Measurements from ENCODE around the gene GRIK3. TPM values are rescaled to one million over a fixed set of nuclear protein-coding genes. Genes with fewer than 3 reads are reported as not detected.
"Not testable (repeated sequence)": the region's sequence is repeated elsewhere in the genome, so short reads cannot be mapped to it uniquely, and the experiment has no call there.

Gene GRIK3
- total and polyA plus RNA-seq, 2 donors (not counting 1 experiment from before 2014, with no cell fraction given) = not detected

DNA sequence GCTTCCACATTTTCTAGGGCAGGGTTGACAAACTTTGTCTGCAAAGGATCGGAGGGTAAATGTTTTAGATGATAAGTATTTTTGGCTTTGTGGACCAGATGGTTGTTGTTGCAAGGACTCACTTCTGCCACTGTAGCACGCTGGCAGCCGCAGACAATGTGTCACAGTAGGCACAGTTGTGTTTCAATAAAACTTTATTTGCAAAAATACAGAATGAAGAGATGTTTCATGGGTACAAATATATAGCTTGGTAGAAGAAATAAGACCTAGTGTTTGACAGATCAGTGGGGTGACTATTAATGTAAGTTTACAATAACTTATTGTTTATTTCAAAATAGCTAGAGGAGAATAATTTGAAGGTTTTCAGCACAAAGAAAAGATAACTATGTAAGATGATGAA lies 127.8 kb downstream of the GRIK3 start:
- no peak overlapping the region for H3K4me2 ChIP-seq (ENCODE audit: extremely low read depth, insufficient read depth, low read length)
- no peaks in the 10 kb centered on the region for H3K4me1 ChIP-seq (ENCODE audit: control insufficient read depth, extremely low read depth, insufficient read depth, low read length)
- no peak overlapping the region for H3K4me3 ChIP-seq (replicated peaks in 1 of 4; ENCODE audit: control extremely low read depth in 1 of 4, insufficient read depth in 1 of 4, low read depth in 3 of 4, low read length in 4 of 4)
- no peaks in the 10 kb centered on the region for H3K27me3 ChIP-seq (ENCODE audit: control insufficient read depth, insufficient read depth, low read length)
- no peak overlapping the region for H3K27ac ChIP-seq (ENCODE audit: insufficient read depth, low read length)
- DNase-seq (ENCODE audit: low read depth in 2 of 2) = no peak
- H3K79me2 ChIP-seq (ENCODE audit: control insufficient read depth, insufficient read depth, low read length) = no peaks in the 10 kb centered on the region
- no peak for TF ChIP-seq EZH2 (IDR thresholded peaks at IDR 0.05; ENCODE audit: low read length, missing control alignments)
- TF ChIP-seq, protein P1, sequence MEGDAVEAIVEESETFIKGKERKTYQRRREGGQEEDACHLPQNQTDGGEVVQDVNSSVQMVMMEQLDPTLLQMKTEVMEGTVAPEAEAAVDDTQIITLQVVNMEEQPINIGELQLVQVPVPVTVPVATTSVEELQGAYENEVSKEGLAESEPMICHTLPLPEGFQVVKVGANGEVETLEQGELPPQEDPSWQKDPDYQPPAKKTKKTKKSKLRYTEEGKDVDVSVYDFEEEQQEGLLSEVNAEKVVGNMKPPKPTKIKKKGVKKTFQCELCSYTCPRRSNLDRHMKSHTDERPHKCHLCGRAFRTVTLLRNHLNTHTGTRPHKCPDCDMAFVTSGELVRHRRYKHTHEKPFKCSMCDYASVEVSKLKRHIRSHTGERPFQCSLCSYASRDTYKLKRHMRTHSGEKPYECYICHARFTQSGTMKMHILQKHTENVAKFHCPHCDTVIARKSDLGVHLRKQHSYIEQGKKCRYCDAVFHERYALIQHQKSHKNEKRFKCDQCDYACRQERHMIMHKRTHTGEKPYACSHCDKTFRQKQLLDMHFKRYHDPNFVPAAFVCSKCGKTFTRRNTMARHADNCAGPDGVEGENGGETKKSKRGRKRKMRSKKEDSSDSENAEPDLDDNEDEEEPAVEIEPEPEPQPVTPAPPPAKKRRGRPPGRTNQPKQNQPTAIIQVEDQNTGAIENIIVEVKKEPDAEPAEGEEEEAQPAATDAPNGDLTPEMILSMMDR (conservative IDR thresholded peaks at IDR 0.05 in 1 of 2, IDR thresholded peaks at IDR 0.05 in 1 of 2; ENCODE audit: low read depth in 1 of 2, low read length in 2 of 2) = no peak
- no peaks in the 10 kb centered on the region for H4K20me1 ChIP-seq (ENCODE audit: control insufficient read depth, extremely low read depth, insufficient read depth, low read length)
- no peaks in the 10 kb centered on the region for H3K9me3 ChIP-seq (ENCODE audit: control insufficient read depth, insufficient read depth, low read depth, low read length)
- H3K9ac ChIP-seq (ENCODE audit: insufficient read depth, low read length) = no peak overlapping the region
- H2AFZ ChIP-seq (ENCODE audit: low read length) = no peak overlapping the region
- H3K36me3 ChIP-seq (ENCODE audit: control insufficient read depth, insufficient read depth, low read length) = no peaks in the 10 kb centered on the region

GRCh38 chr1:36905941-36906340 lies 128.4 kb downstream of the GRIK3 start:
- Histone ChIP-seq H3K4me1 (ENCODE audit: control insufficient read depth, extremely low read depth, insufficient read depth, low read length) (no peaks in the 10 kb centered on the region), H2AFZ (ENCODE audit: low read length) (no peak overlapping the region), H3K4me2 (ENCODE audit: extremely low read depth, insufficient read depth, low read length) (no peak overlapping the region), H3K4me3 (replicated peaks in 1 of 4; ENCODE audit: control extremely low read depth in 1 of 4, insufficient read depth in 1 of 4, low read depth in 3 of 4, low read length in 4 of 4) (no peak overlapping the region), H3K27me3 (ENCODE audit: control insufficient read depth, insufficient read depth, low read length) (no peaks in the 10 kb centered on the region), H3K36me3 (ENCODE audit: control insufficient read depth, insufficient read depth, low read length) (no peaks in the 10 kb centered on the region), H4K20me1 (ENCODE audit: control insufficient read depth, extremely low read depth, insufficient read depth, low read length) (no peaks in the 10 kb centered on the region), H3K27ac (ENCODE audit: insufficient read depth, low read length) (no peak overlapping the region), H3K79me2 (ENCODE audit: control insufficient read depth, insufficient read depth, low read length) (no peaks in the 10 kb centered on the region), H3K9me3 (ENCODE audit: control insufficient read depth, insufficient read depth, low read depth, low read length) (no peaks in the 10 kb centered on the region), H3K9ac (ENCODE audit: insufficient read depth, low read length) (no peak overlapping the region)
- no peak for DNase-seq (ENCODE audit: low read depth in 2 of 2)
- no peak for TF ChIP-seq EZH2 (IDR thresholded peaks at IDR 0.05; ENCODE audit: low read length, missing control alignments)
- TF ChIP-seq, protein P1 (conservative IDR thresholded peaks at IDR 0.05 in 1 of 2, IDR thresholded peaks at IDR 0.05 in 1 of 2; ENCODE audit: low read depth in 1 of 2, low read length in 2 of 2) = no peak

DNA sequence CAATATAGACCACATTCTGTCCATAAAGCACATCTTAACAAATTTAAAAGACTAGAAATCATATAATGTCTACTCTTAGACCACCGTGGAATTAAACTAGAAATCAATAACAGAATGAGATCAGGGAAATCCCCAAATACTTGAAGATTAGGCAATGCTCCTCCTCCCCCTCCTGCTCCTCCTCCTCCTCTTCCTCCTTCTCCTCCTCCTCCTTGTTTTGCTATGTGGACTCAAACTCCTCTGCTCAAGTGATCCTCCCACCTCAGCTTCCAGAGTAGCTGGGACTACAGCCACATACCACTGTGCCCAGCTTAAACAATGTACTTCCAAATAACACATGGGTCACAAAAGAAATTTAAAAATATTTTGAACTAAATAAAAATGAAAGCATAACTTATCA lies 134.2 kb downstream of the GRIK3 start:
- TF ChIP-seq EZH2 (IDR thresholded peaks at IDR 0.05; ENCODE audit: low read length, missing control alignments) = no peak
- TF ChIP-seq, protein P1 (conservative IDR thresholded peaks at IDR 0.05 in 1 of 2, IDR thresholded peaks at IDR 0.05 in 1 of 2; ENCODE audit: low read depth in 1 of 2, low read length in 2 of 2) = no peak

DNA sequence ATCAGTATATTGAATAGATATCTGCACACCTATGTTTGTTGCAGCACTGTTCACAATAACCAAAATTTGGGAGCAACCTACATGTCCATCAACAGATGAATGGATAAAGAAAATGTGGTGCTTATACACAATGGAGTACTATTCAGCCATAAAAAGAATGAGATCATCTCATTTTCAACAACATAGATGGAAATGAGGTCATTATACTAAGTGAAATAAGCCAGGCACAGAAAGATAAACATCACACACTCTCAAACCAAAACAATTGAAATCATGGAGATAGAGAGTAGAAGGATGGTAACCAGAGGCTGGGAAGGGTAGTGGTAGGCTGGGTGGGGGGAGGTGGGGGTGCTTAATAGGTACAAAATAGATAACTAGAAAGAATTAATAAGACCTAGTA lies 136.5 kb downstream of the GRIK3 start:
- H2AFZ ChIP-seq (ENCODE audit: low read length); H3K4me2 ChIP-seq (ENCODE audit: extremely low read depth, insufficient read depth, low read length); H3K79me2 ChIP-seq (ENCODE audit: control insufficient read depth, insufficient read depth, low read length); H3K4me1 ChIP-seq (ENCODE audit: control insufficient read depth, extremely low read depth, insufficient read depth, low read length); H3K27ac ChIP-seq (ENCODE audit: insufficient read depth, low read length); DNase-seq (ENCODE audit: low read depth in 2 of 2); H3K4me3 ChIP-seq (replicated peaks in 1 of 4; ENCODE audit: control extremely low read depth in 1 of 4, insufficient read depth in 1 of 4, low read depth in 3 of 4, low read length in 4 of 4); H3K36me3 ChIP-seq (ENCODE audit: control insufficient read depth, insufficient read depth, low read length); H4K20me1 ChIP-seq (ENCODE audit: control insufficient read depth, extremely low read depth, insufficient read depth, low read length); H3K9me3 ChIP-seq (ENCODE audit: control insufficient read depth, insufficient read depth, low read depth, low read length); H3K27me3 ChIP-seq (ENCODE audit: control insufficient read depth, insufficient read depth, low read length); H3K9ac ChIP-seq (ENCODE audit: insufficient read depth, low read length): not testable (repeated sequence)

More for the DNA sequence above, 134.2 kb downstream of the GRIK3 start:
- H3K36me3 ChIP-seq (ENCODE audit: control insufficient read depth, insufficient read depth, low read length) = no peaks in the 10 kb centered on the region
- H3K79me2 ChIP-seq (ENCODE audit: control insufficient read depth, insufficient read depth, low read length) = no peaks in the 10 kb centered on the region
- H3K4me1 ChIP-seq (ENCODE audit: control insufficient read depth, extremely low read depth, insufficient read depth, low read length) = no peaks in the 10 kb centered on the region
- no peaks in the 10 kb centered on the region for H4K20me1 ChIP-seq (ENCODE audit: control insufficient read depth, extremely low read depth, insufficient read depth, low read length)
- no peak overlapping the region for H2AFZ ChIP-seq (ENCODE audit: low read length)
- H3K27me3 ChIP-seq (ENCODE audit: control insufficient read depth, insufficient read depth, low read length) = no peaks in the 10 kb centered on the region
- no peak overlapping the region for H3K4me3 ChIP-seq (replicated peaks in 1 of 4; ENCODE audit: control extremely low read depth in 1 of 4, insufficient read depth in 1 of 4, low read depth in 3 of 4, low read length in 4 of 4)
- no peak overlapping the region for H3K9ac ChIP-seq (ENCODE audit: insufficient read depth, low read length)
- no peak overlapping the region for H3K4me2 ChIP-seq (ENCODE audit: extremely low read depth, insufficient read depth, low read length)
- DNase-seq (ENCODE audit: low read depth in 2 of 2) = no peak
- H3K9me3 ChIP-seq (ENCODE audit: control insufficient read depth, insufficient read depth, low read depth, low read length) = no peaks in the 10 kb centered on the region
- no peak overlapping the region for H3K27ac ChIP-seq (ENCODE audit: insufficient read depth, low read length)

All from fibroblast of lung (primary cell).